Renal pelvis (tissue), 4 donors: ENCODE results near the gene PAQR9. TPM values are rescaled to one million over a fixed set of nuclear protein-coding genes. Genes with fewer than 3 reads are reported as not detected.

Experiments
- DNase-seq: peaks from one replicate; pipeline ENCODE4 v3.0.0-alpha.2; 2013
- polyA plus RNA-seq, 3 donors: library from polyadenylated mRNA; unstranded; fragments of 120-200 nt; gene quantifications; one replicate each; pipeline ENCODE4 v1.2.1, GENCODE V29; 2013; ENCODE audit not compliant: insufficient read length in 3 of 3

The PAQR9 gene
- polyA plus RNA-seq, 3 donors = 0.45 to 0.93 (median 0.68) TPM

- DNase-seq = no peak
These were observed 39.8 kb downstream of the PAQR9 start for GRCh38 chr3:142923694-142924093.

- no peak for DNase-seq
These were observed 46.9 kb downstream of the PAQR9 start for GRCh38 chr3:142916605-142917004.

DNA sequence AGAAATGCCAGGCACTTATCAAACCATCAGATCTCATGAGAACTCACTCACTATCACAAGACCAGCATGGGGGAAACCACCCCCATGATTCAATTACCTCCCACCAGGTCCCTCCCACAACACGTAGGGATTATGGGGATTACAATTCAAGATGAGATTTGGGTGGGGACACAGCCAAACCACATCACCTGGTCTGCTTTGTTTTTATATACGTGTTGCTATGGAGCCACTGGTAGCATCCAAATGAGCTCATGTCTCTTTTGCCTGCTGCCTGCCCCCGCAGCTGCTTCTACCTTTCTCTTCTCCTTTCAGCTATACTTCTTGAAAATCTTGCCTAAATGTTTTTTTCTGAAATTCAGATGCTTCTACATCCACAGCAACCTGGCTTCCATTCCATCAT is 47.8 kb downstream of the PAQR9 start:
- DNase-seq = no peak

- no peak for DNase-seq
These were observed 49.1 kb downstream of the PAQR9 start for GRCh38 chr3:142914286-142914811.

DNA sequence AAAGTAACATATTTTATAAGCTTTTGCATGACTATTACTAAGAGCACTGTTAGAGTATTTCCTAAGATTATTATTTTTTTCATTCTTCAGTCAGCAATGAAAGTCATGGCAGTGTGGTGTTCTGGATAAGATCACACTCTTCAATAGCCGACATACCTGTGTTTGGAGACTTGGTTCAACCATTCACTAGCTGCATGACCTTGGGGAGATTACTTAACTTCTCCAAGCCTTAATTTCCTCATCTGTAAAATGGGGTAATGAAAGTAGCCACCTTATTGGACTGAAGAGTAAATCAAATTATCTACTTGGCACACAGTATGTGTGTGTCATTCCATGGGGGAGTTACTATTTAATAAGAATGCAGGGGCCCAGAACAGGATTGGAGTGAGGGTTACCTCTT is 50.0 kb downstream of the PAQR9 start:
- no peak for DNase-seq

- DNase-seq = no peak
These were observed 50.9 kb downstream of the PAQR9 start for GRCh38 chr3:142912402-142913172.

Other genes starting within 250 kb of the PAQR9 start
- gene TRPC1, start 239.6 kb downstream of the PAQR9 start, polyA plus RNA-seq = 10 to 100 TPM in 2 of 3 donors, 1 to 10 TPM in 1; 9.6 to 13.7 (median 12.9) TPM
- gene PCOLCE2, start 74.6 kb downstream of the PAQR9 start, polyA plus RNA-seq = 1 to 10 TPM; 4.5 to 6.5 (median 5.1) TPM
- gene U2SURP, start 37.9 kb upstream of the PAQR9 start, polyA plus RNA-seq = 100 to 1,000 TPM; 133 to 167 (median 160) TPM
- gene CHST2, start 156.1 kb upstream of the PAQR9 start, polyA plus RNA-seq = 10 to 100 TPM; 23.7 to 39.3 (median 27.4) TPM